Neural progenitor cell (in vitro differentiated cells): ENCODE data around the gene CYP11A1. TPM values are rescaled to one million over a fixed set of nuclear protein-coding genes. Genes with fewer than 3 reads are reported as not detected.

Experiments used
- DNase-seq: peaks from one replicate; pipeline ENCODE4 v3.0.0-alpha.2; 2016; ENCODE audit warnings: low spot score
- H2AFZ ChIP-seq: fragments of 200-600 bp; sonication (generic); replicated peaks from 2 replicates; pipeline ENCODE4 v1.6.1; 2016; ENCODE audit warnings: antibody characterized with exemption
- H3F3A ChIP-seq: fragments of 200-600 bp; sonication (generic); 2 replicates; pipeline ENCODE4 v1.6.1; 2016; ENCODE audit warnings: antibody characterized with exemption, low read depth
- H3K27ac ChIP-seq: fragments of 200-600 bp; sonication (generic); 2 replicates; pipeline ENCODE4 v1.5.1; 2016; ENCODE audit warnings: mild to moderate bottlenecking
- H3K27me3 ChIP-seq: fragments of 200-600 bp; sonication (generic); 2 replicates; pipeline ENCODE4 v1.6.1; 2016; ENCODE audit warnings: mild to moderate bottlenecking, moderate library complexity
- H3K36me3 ChIP-seq: fragments of 200-600 bp; sonication (generic); 2 replicates; pipeline ENCODE4 v1.5.1; 2016
- H3K4me1 ChIP-seq: fragments of 200-600 bp; sonication (generic); 2 replicates; pipeline ENCODE4 v1.6.1; 2016; ENCODE audit warnings: mixed run types
- H3K4me2 ChIP-seq: fragments of 200-600 bp; sonication (generic); 2 replicates; pipeline ENCODE4 v1.6.1; 2016
- H3K4me3 ChIP-seq: fragments of 200-600 bp; sonication (generic); 2 replicates; pipeline ENCODE4 v1.5.1; 2016
- H3K79me2 ChIP-seq: fragments of 200-600 bp; sonication (generic); 2 replicates; pipeline ENCODE4 v1.6.1; 2016; ENCODE audit warnings: low read depth
- H3K9ac ChIP-seq: fragments of 200-600 bp; sonication (generic); 2 replicates; pipeline ENCODE4 v1.6.1; 2016
- H3K9me3 ChIP-seq: fragments of 200-600 bp; sonication (generic); 2 replicates; pipeline ENCODE4 v1.5.1; 2016; ENCODE audit warnings: low read depth
- H4K20me1 ChIP-seq: fragments of 200-600 bp; sonication (generic); 2 replicates; pipeline ENCODE4 v1.6.1; 2016; ENCODE audit warnings: low read depth
- H3K27ac Mint-ChIP-seq: 3 replicates; pipeline ENCODE4 v1.8.0; 2021; ENCODE audit warnings: mixed read lengths
- H3K27me3 Mint-ChIP-seq: 2 replicates; pipeline ENCODE4 v1.8.0; 2022; ENCODE audit warnings: low read depth, mild to moderate bottlenecking, inconsistent platforms, moderate library complexity, mixed read lengths; ENCODE audit not compliant: insufficient read depth
- H3K36me3 Mint-ChIP-seq: 3 replicates; pipeline ENCODE4 v1.8.0; 2021; ENCODE audit warnings: mixed read lengths
- H3K4me1 Mint-ChIP-seq: 3 replicates; pipeline ENCODE4 v1.8.0; 2021; ENCODE audit warnings: mixed read lengths
- H3K4me3 Mint-ChIP-seq: 3 replicates; pipeline ENCODE4 v1.8.0; 2021; ENCODE audit warnings: mild to moderate bottlenecking, moderate library complexity, mixed read lengths
- H3K9me3 Mint-ChIP-seq: 3 replicates; pipeline ENCODE4 v1.8.0; 2020; ENCODE audit warnings: mixed read lengths
- EZH2 ChIP-seq: fragments of 200-600 bp; sonication (generic); IDR thresholded peaks from 2 replicates; pipeline ENCODE4 v1.6.1; 2017; ENCODE audit warnings: antibody characterized with exemption, mild to moderate bottlenecking, moderate library complexity
- EZH2phosphoT487 ChIP-seq: fragments of 200-600 bp; sonication (generic); IDR thresholded peaks from 2 replicates; pipeline ENCODE4 v1.6.1; 2017; ENCODE audit warnings: antibody characterized with exemption
- total RNA-seq: library from RNA; depleted of rRNA; stranded (reverse); fragments of >200 nt; gene quantifications from 2 replicates; pipeline ENCODE4 v1.2.3, GENCODE V29; 2015; ENCODE audit warnings: low replicate concordance
- TF ChIP-seq, protein P1 (sequence below): fragments of 200-600 bp; sonication (generic); IDR thresholded peaks from 2 replicates; pipeline ENCODE4 v1.5.1; 2017; ENCODE audit warnings: antibody characterized with exemption, mild to moderate bottlenecking

Gene CYP11A1
- total RNA-seq, 1 donor from 2014 or later: 0.99 TPM

DNA sequence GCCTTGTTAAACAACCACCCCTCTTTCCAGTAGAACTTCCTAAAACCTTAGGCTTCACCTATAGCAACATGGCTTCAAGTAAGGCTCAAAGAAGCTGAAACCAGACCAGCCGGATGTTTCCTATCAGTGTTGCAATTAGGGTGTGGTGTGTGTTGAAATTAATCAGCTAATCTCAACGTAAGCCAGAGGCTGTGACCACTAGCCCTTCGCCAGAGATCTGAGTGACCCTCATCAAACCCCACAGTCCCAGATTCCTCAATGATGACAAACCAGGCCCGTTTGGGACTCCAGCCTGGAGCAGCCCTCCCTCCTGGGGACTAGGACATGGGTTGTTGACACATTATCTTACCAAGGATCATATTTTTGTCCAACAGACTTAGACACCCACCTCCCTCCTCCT lies 27.3 kb downstream of the CYP11A1 start:
- no peak for TF ChIP-seq EZH2
- TF ChIP-seq, protein P1, sequence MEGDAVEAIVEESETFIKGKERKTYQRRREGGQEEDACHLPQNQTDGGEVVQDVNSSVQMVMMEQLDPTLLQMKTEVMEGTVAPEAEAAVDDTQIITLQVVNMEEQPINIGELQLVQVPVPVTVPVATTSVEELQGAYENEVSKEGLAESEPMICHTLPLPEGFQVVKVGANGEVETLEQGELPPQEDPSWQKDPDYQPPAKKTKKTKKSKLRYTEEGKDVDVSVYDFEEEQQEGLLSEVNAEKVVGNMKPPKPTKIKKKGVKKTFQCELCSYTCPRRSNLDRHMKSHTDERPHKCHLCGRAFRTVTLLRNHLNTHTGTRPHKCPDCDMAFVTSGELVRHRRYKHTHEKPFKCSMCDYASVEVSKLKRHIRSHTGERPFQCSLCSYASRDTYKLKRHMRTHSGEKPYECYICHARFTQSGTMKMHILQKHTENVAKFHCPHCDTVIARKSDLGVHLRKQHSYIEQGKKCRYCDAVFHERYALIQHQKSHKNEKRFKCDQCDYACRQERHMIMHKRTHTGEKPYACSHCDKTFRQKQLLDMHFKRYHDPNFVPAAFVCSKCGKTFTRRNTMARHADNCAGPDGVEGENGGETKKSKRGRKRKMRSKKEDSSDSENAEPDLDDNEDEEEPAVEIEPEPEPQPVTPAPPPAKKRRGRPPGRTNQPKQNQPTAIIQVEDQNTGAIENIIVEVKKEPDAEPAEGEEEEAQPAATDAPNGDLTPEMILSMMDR: no peak
- no peak for TF ChIP-seq EZH2phosphoT487
- no peak overlapping the region for H3K27ac ChIP-seq
- Mint-ChIP-seq H3K27ac (no peak overlapping the region), H3K4me1 (no peaks in the 10 kb centered on the region), H3K27me3 (peaks cover 10% of the 10 kb centered on the region), H3K4me3 (no peak overlapping the region), H3K9me3 (no peaks in the 10 kb centered on the region), H3K36me3 (no peaks in the 10 kb centered on the region)
- DNase-seq: no peak
- no peaks in the 10 kb centered on the region for H3K4me1 ChIP-seq
- H3K9ac ChIP-seq: no peak overlapping the region
- no peak overlapping the region for H3K4me3 ChIP-seq
- no peaks in the 10 kb centered on the region for H4K20me1 ChIP-seq
- no peaks in the 10 kb centered on the region for H3K9me3 ChIP-seq
- no peaks in the 10 kb centered on the region for H3K27me3 ChIP-seq
- H3K4me2 ChIP-seq: no peak overlapping the region
- H3K36me3 ChIP-seq: no peaks in the 10 kb centered on the region
- no peak overlapping the region for H2AFZ ChIP-seq
- no peaks in the 10 kb centered on the region for H3F3A ChIP-seq
- no peaks in the 10 kb centered on the region for H3K79me2 ChIP-seq

DNA sequence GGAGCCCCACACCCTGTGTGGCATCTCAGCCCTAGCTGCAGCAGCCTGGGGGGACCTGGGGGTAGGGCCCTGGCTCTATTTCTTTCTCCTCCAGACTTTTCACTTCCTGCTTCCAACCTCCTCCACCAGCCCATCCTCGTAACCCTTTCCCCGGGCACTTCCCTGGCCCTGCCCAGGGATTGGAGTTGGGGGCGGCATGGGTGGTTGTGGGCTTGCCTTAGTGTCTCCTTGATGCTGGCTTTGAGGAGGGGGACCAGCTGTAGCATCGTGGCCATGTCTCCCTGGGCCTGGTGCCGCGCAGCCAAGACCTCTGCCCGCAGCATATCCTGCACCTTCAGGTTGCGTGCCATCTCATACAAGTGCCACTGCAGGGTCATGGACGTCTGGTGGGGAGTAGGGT lies 28.1 kb downstream of the CYP11A1 start:
- no peak overlapping the region for H3K9ac ChIP-seq
- TF ChIP-seq EZH2phosphoT487: no peak
- TF ChIP-seq, protein P1: no peak
- no peak for TF ChIP-seq EZH2
- H3K9me3 ChIP-seq: no peaks in the 10 kb centered on the region
- H3K27ac ChIP-seq: no peak overlapping the region
- H3K4me2 ChIP-seq: no peak overlapping the region
- no peak overlapping the region for H3K4me3 ChIP-seq
- no peaks in the 10 kb centered on the region for H3K4me1 ChIP-seq
- no peak overlapping the region for H3K27ac Mint-ChIP-seq
- H3K4me1 Mint-ChIP-seq: no peaks in the 10 kb centered on the region
- H3K79me2 ChIP-seq: no peaks in the 10 kb centered on the region
- H4K20me1 ChIP-seq: no peaks in the 10 kb centered on the region
- no peaks in the 10 kb centered on the region for H3K36me3 Mint-ChIP-seq
- no peak overlapping the region for H3K4me3 Mint-ChIP-seq
- no peaks in the 10 kb centered on the region for H3K27me3 ChIP-seq
- DNase-seq: no peak
- H3K9me3 Mint-ChIP-seq: peaks cover 1% of the 10 kb centered on the region
- no peaks in the 10 kb centered on the region for H3K36me3 ChIP-seq
- no peak overlapping the region for H2AFZ ChIP-seq
- peaks cover 10% of the 10 kb centered on the region for H3K27me3 Mint-ChIP-seq
- no peaks in the 10 kb centered on the region for H3F3A ChIP-seq

DNA sequence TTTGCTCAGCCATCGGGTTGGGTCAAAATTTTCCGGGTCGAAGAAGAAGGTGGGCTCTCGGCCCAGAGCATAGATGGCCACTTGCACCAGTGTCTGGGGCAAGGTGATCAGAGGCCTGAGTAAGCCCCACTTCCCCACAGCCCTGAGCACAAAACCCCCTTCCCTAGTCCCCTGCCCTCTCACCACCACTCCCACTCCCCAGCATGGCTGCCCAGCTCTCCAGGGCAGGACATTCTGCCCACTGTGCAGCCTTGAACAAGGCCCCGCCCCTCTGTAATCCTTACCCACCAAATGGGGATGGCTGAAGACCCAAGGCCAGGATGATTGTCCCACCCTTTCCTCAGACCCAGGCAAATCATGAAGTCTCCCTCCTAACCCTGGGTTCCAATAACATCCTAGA lies 28.8 kb downstream of the CYP11A1 start:
- Histone ChIP-seq H4K20me1 (no peaks in the 10 kb centered on the region), H3K79me2 (no peaks in the 10 kb centered on the region), H3K4me1 (no peaks in the 10 kb centered on the region), H3F3A (no peaks in the 10 kb centered on the region), H3K36me3 (no peaks in the 10 kb centered on the region), H3K27me3 (no peaks in the 10 kb centered on the region), H3K4me3 (no peak overlapping the region), H3K9me3 (no peaks in the 10 kb centered on the region), H3K27ac (no peak overlapping the region), H2AFZ (no peak overlapping the region), H3K4me2 (no peak overlapping the region), H3K9ac (no peak overlapping the region)
- Mint-ChIP-seq H3K4me1 (no peaks in the 10 kb centered on the region), H3K27ac (no peak overlapping the region), H3K27me3 (peaks cover 14% of the 10 kb centered on the region), H3K36me3 (peaks cover 1% of the 10 kb centered on the region), H3K4me3 (no peak overlapping the region), H3K9me3 (peaks cover 6% of the 10 kb centered on the region)
- no peak for TF ChIP-seq EZH2phosphoT487
- TF ChIP-seq, protein P1: no peak
- no peak for TF ChIP-seq EZH2
- DNase-seq: no peak
